ENCODE measurements around the gene KCNMB1.

The KCNMB1 gene

DNA sequence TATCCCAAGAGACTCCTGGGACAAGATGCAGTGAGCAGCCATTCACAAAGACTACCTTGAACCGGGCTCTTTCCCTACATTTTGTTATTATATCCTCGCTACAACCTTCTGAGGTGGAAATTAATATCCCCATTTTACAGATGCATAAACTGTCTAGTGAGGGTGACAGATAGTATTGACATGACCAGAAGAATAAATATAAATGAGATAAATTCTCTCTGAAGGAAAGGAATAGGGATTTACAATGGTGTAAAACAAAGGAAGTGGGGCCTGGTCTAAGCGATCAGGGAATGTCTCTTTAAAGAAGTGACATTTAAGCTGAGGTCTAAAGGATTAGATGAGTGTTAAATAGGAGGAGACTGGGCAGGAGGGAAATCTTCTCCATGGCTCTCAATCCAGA is 43.5 kb upstream of the KCNMB1 start:
- no peaks in the 10 kb centered on the region for H3K36me3 ChIP-seq (ENCODE audit: control insufficient read depth, insufficient read depth, low read length)
- no peak for DNase-seq (ENCODE audit: extremely low read depth, insufficient read length)
- no peaks in the 10 kb centered on the region; the same call in 1 of the 2 replicates for H3K27me3 ChIP-seq (replicated peaks; ENCODE audit: control insufficient read depth, insufficient read depth, low read length)
- H3K4me3 ChIP-seq (replicated peaks; ENCODE audit: low read depth, low read length): no peak overlapping the region
- TF ChIP-seq, protein P1, sequence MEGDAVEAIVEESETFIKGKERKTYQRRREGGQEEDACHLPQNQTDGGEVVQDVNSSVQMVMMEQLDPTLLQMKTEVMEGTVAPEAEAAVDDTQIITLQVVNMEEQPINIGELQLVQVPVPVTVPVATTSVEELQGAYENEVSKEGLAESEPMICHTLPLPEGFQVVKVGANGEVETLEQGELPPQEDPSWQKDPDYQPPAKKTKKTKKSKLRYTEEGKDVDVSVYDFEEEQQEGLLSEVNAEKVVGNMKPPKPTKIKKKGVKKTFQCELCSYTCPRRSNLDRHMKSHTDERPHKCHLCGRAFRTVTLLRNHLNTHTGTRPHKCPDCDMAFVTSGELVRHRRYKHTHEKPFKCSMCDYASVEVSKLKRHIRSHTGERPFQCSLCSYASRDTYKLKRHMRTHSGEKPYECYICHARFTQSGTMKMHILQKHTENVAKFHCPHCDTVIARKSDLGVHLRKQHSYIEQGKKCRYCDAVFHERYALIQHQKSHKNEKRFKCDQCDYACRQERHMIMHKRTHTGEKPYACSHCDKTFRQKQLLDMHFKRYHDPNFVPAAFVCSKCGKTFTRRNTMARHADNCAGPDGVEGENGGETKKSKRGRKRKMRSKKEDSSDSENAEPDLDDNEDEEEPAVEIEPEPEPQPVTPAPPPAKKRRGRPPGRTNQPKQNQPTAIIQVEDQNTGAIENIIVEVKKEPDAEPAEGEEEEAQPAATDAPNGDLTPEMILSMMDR (IDR thresholded peaks at IDR 0.05; ENCODE audit: insufficient read depth, low read length, poor library complexity, severe bottlenecking): no peak

DNA sequence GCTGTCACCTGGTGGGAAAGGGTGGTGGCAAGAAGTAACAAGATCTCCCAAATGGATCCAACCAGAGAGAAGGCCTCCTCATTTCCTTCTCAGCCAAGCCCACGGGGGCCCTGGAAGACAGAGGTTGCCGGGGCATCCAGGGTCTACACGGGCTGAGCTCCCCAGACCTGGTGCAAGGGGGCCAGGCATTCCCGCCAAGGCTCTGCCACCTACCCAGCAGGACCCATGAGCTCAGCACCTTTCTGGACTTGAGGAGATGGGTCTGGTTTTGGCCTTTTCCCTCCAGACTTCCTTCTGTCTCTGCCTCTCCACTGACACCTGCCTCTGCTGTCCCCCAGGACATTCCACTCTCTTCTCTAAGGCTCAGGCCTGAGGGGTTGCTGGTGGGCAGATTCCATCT is 42.4 kb upstream of the KCNMB1 start:
- Histone ChIP-seq H3K36me3 (ENCODE audit: control insufficient read depth, insufficient read depth, low read length) (no peaks in the 10 kb centered on the region), H3K4me3 (replicated peaks; ENCODE audit: low read depth, low read length) (no peak overlapping the region), H3K27me3 (replicated peaks; ENCODE audit: control insufficient read depth, insufficient read depth, low read length) (peaks cover under 1% of the 10 kb centered on the region)
- DNase-seq (ENCODE audit: extremely low read depth, insufficient read length): no peak
- TF ChIP-seq, protein P1 (IDR thresholded peaks at IDR 0.05; ENCODE audit: insufficient read depth, low read length, poor library complexity, severe bottlenecking): no peak

DNA sequence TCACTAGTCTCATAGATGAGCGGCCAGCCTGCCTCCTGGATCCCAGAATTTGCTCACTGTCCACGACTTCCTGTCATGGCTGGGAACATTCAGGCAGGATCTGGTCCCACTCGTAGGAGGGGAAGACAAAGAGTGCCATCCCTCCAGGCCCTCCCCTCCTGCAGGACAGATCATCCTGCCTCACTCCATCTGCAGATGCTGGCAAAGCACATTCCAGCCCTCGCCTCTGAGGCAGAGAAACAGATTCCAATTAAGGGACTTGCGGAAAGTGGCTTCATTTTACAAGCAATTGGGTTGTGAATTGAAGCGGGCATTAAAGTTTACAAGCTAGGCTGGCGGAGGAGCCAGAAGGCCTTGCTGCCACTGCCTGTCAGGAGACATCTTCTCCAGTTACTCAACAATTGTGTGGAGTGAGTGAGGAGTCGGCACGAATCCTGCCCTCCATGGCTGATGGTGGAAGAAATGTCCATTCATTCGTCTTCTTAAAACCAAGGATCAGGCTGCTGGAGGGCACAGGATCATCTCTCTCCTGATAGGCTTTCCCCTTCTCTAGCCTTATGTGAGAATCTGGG is 41.8 kb upstream of the KCNMB1 start:
- TF ChIP-seq, protein P1 (IDR thresholded peaks at IDR 0.05; ENCODE audit: insufficient read depth, low read length, poor library complexity, severe bottlenecking): no peak
- no peak for DNase-seq (ENCODE audit: extremely low read depth, insufficient read length)
- peaks cover 2% of the 10 kb centered on the region for H3K27me3 ChIP-seq (replicated peaks; ENCODE audit: control insufficient read depth, insufficient read depth, low read length)
- no peak overlapping the region for H3K4me3 ChIP-seq (replicated peaks; ENCODE audit: low read depth, low read length)
- H3K36me3 ChIP-seq (ENCODE audit: control insufficient read depth, insufficient read depth, low read length): no peaks in the 10 kb centered on the region

DNA sequence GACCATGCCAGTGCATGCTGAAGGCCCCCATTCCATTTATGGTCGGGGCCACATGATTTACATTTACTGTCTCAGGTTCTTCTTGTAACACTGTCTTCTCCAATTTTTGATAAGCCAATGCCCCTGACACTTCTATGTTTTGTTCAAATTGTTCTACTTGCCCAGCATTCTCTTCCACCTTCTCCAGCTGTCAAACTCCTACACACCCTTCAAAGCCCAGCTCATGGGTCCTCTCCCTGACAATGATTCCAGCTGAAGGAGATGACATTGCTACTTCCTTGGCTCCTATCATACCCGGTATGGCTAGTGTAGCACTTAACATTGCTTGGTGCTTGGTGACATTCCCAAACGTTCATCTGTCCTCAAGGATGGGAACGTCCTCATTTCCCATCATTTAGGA is 41.1 kb upstream of the KCNMB1 start:
- H3K4me3 ChIP-seq (replicated peaks; ENCODE audit: low read depth, low read length): no peak overlapping the region
- H3K27me3 ChIP-seq (replicated peaks; ENCODE audit: control insufficient read depth, insufficient read depth, low read length): peaks cover 2% of the 10 kb centered on the region
- no peak for DNase-seq (ENCODE audit: extremely low read depth, insufficient read length)
- no peaks in the 10 kb centered on the region for H3K36me3 ChIP-seq (ENCODE audit: control insufficient read depth, insufficient read depth, low read length)
- TF ChIP-seq, protein P1 (IDR thresholded peaks at IDR 0.05; ENCODE audit: insufficient read depth, low read length, poor library complexity, severe bottlenecking): no peak

DNA sequence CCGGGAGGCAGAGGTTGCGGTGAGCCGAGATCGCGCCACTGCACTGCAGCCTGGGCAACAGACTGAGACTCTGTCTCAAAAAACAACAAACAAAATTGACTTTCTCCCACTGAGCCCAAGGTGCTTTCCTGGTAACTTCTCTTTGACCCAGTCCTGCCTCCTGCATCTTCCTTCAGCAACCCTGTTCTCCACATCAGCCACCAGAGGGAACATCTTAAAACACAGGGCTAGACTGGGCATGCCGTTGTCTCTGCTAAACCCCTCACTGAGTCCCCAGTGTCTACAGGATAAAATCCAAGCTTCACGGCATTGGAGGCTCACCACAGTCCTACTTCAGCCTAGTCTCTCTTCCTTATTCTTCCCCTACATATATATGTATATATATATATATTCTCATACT is 39.8 kb upstream of the KCNMB1 start:
- Histone ChIP-seq H3K4me3 (replicated peaks; ENCODE audit: low read depth, low read length) (no peak overlapping the region), H3K36me3 (ENCODE audit: control insufficient read depth, insufficient read depth, low read length) (no peaks in the 10 kb centered on the region), H3K27me3 (replicated peaks; ENCODE audit: control insufficient read depth, insufficient read depth, low read length) (peaks cover 2% of the 10 kb centered on the region)
- TF ChIP-seq, protein P1 (IDR thresholded peaks at IDR 0.05; ENCODE audit: insufficient read depth, low read length, poor library complexity, severe bottlenecking): no peak
- no peak for DNase-seq (ENCODE audit: extremely low read depth, insufficient read length)

All from GM06990 (cell line).